Central memory CD8-positive, alpha-beta T cell (primary cell): Measurements from ENCODE around the gene HNF1B.

Experiments used
- ATAC-seq: fragments of 150-1000 bp; cut with Tn5 transposase; replicated peaks from 2 replicates; pipeline ENCODE4 v1.10.0; 2022; ENCODE audit warnings: mild to moderate bottlenecking, moderate FRiP score, moderate number of reproducible peaks; ENCODE audit not compliant: poor library complexity, severe bottlenecking; ENCODE audit errors: extremely low read depth
- DNase-seq, 2 donors: peaks; one replicate each; pipeline ENCODE4 v3.0.0; 2021; ENCODE audit warnings: low spot score in 2 of 2
- H3K27ac Mint-ChIP-seq: one replicate; pipeline ENCODE4 v1.8.0; 2022; ENCODE audit warnings: low read depth, mild to moderate bottlenecking, moderate library complexity, mixed read lengths
- H3K27me3 Mint-ChIP-seq: one replicate; pipeline ENCODE4 v1.8.0; 2022; ENCODE audit warnings: mixed read lengths
- H3K36me3 Mint-ChIP-seq: one replicate; pipeline ENCODE4 v1.8.0; 2022; ENCODE audit warnings: mild to moderate bottlenecking, moderate library complexity, mixed read lengths; ENCODE audit not compliant: insufficient read depth
- H3K4me1 Mint-ChIP-seq: one replicate; pipeline ENCODE4 v1.8.0; 2022; ENCODE audit warnings: mixed read lengths
- H3K4me3 Mint-ChIP-seq: one replicate; pipeline ENCODE4 v1.8.0; 2022; ENCODE audit warnings: mild to moderate bottlenecking, moderate library complexity, mixed read lengths
- H3K9me3 Mint-ChIP-seq: one replicate; pipeline ENCODE4 v1.8.0; 2022; ENCODE audit warnings: mixed read lengths

HNF1B gene

GRCh38 chr17:37774504-37774903 lies 29.6 kb upstream of the HNF1B start:
- Mint-ChIP-seq H3K4me3 (no peak overlapping the region), H3K27me3 (no peaks in the 10 kb centered on the region), H3K9me3 (no peaks in the 10 kb centered on the region), H3K4me1 (peaks cover 6% of the 10 kb centered on the region), H3K27ac (no peak overlapping the region), H3K36me3 (no peaks in the 10 kb centered on the region)
- ATAC-seq: peak; percentile 72
- no peak for DNase-seq

- no peak overlapping the region for H3K4me3 Mint-ChIP-seq
- DNase-seq: no peak
- no peaks in the 10 kb centered on the region for H3K9me3 Mint-ChIP-seq
- peaks cover 1% of the 10 kb centered on the region for H3K27me3 Mint-ChIP-seq
- no peak for ATAC-seq
- no peaks in the 10 kb centered on the region for H3K36me3 Mint-ChIP-seq
- peaks cover 6% of the 10 kb centered on the region for H3K4me1 Mint-ChIP-seq
- no peak overlapping the region for H3K27ac Mint-ChIP-seq
These were observed 28.1 kb upstream of the HNF1B start for GRCh38 chr17:37772982-37773381.

DNA sequence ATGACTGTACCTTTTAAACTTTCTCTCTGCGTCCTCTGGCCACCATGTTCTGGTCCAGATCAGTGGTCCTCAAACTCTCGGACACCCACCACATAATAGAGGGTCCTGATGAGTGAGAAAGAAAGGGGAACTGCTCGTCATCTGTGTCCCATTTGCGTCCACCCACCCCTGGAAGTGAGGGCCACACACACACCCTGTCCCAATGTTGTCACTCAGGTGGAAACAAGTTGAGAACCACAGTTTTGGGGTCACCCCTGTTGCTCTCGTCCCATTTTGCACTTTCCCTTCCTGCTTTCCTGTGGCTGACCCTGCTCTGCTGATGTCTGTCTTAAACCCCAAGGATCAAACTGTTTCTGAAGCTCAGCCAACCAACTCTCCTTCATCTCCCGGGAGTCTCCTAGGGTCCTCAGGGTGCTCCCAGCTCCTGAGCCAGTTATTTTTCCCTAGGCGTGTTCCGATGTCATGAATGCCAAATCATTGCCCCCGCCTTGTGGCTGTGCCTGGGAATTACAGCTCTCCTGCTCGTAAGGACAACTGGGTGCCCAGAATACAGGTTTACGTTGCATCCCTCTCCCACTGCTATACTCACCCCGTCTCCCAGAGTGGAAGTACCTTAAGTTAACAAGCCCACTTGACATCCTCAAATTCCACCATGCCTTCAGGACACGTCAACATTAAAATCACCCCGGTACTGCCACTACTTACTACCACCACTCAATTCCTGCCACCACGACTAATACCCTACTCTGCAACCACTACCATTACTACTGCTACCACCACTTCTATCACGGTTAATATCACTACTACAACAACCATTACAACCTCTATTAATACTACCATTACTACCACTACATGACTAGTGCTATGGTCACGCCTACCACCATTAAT lies 26.0 kb upstream of the HNF1B start:
- H3K9me3 Mint-ChIP-seq: no peaks in the 10 kb centered on the region
- no peak for DNase-seq

GRCh38 chr17:37769050-37769449 lies 24.2 kb upstream of the HNF1B start:
- ATAC-seq: no peak

More for the DNA sequence above, 26.0 kb upstream of the HNF1B start:
- peaks cover 14% of the 10 kb centered on the region for H3K27me3 Mint-ChIP-seq
- no peak overlapping the region for H3K4me3 Mint-ChIP-seq
- H3K4me1 Mint-ChIP-seq: peaks cover 6% of the 10 kb centered on the region
- no peak overlapping the region for H3K27ac Mint-ChIP-seq
- no peaks in the 10 kb centered on the region for H3K36me3 Mint-ChIP-seq
- ATAC-seq: no peak

DNA sequence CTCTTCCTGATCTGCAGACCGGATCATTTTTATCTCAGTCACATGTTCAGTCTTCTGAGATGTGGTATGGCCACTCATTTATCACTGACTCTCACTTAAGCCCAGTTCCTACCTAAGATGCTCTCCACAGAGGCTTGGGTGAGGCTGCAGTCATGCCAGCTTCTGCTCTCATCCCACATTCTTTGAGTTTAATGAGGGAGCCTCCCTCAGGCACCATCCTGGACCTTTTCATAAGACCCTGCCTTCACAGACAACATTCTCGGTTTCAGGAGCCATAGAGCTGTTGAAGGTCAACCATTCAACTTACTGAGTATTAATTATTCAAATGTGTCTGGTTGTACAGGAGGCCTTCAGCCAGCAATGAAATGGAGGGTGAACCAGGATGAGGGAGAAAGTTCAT lies 23.6 kb upstream of the HNF1B start:
- DNase-seq (no peak), ATAC-seq (no peak)
- Mint-ChIP-seq H3K4me1 (peaks cover 11% of the 10 kb centered on the region), H3K9me3 (no peaks in the 10 kb centered on the region), H3K36me3 (peaks cover 4% of the 10 kb centered on the region), H3K4me3 (no peak overlapping the region), H3K27ac (no peak overlapping the region), H3K27me3 (peaks cover 14% of the 10 kb centered on the region)

More at GRCh38 chr17:37769050-37769449, 24.2 kb upstream of the HNF1B start:
- peaks cover 14% of the 10 kb centered on the region for H3K27me3 Mint-ChIP-seq
- H3K36me3 Mint-ChIP-seq: peaks cover 4% of the 10 kb centered on the region
- H3K4me1 Mint-ChIP-seq: peaks cover 11% of the 10 kb centered on the region
- no peaks in the 10 kb centered on the region for H3K9me3 Mint-ChIP-seq
- no peak for DNase-seq
- no peak overlapping the region for H3K27ac Mint-ChIP-seq
- no peak overlapping the region for H3K4me3 Mint-ChIP-seq

GRCh38 chr17:37766971-37767370 lies 22.1 kb upstream of the HNF1B start:
- Mint-ChIP-seq H3K36me3 (peaks cover 4% of the 10 kb centered on the region), H3K27ac (no peak overlapping the region), H3K4me1 (peaks cover 11% of the 10 kb centered on the region), H3K4me3 (no peak overlapping the region), H3K9me3 (no peaks in the 10 kb centered on the region), H3K27me3 (peaks cover 23% of the 10 kb centered on the region)
- DNase-seq (no peak), ATAC-seq (no peak)

DNA sequence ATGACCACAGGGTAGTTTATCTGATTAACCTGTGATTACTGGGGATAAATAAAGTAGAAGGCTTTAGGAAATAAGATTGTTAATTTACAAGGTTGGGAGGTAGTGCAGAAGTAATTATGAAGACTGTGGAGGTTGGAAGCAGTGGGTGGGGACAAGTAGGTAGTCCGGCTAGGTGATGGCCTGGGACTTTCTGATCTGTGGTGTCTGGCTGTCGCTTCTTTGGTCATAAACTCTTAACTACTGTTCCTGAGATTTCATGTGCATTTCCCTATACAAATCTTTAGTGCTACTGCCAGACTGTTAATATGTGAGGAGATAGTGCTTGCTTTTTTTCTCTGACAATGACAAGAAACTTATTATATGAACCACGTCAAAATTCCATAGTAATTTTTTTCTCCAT lies 19.5 kb upstream of the HNF1B start:
- Mint-ChIP-seq H3K27ac (peak overlapping the region; percentile 2), H3K4me3 (no peak overlapping the region)
- no peak for ATAC-seq

GRCh38 chr17:37762666-37763065 lies 17.8 kb upstream of the HNF1B start:
- Mint-ChIP-seq H3K36me3 (peaks cover 4% of the 10 kb centered on the region), H3K4me3 (no peak overlapping the region), H3K27ac (no peak overlapping the region), H3K9me3 (no peaks in the 10 kb centered on the region), H3K27me3 (peaks cover 56% of the 10 kb centered on the region), H3K4me1 (peaks cover 11% of the 10 kb centered on the region)
- ATAC-seq: no peak
- DNase-seq: no peak

More for the DNA sequence above, 19.5 kb upstream of the HNF1B start:
- peaks cover 43% of the 10 kb centered on the region for H3K27me3 Mint-ChIP-seq
- no peak for DNase-seq
- no peaks in the 10 kb centered on the region for H3K9me3 Mint-ChIP-seq
- H3K36me3 Mint-ChIP-seq: peaks cover 4% of the 10 kb centered on the region
- peaks cover 11% of the 10 kb centered on the region for H3K4me1 Mint-ChIP-seq

GRCh38 chr17:37761961-37762360 lies 17.1 kb upstream of the HNF1B start:
- peaks cover 52% of the 10 kb centered on the region for H3K27me3 Mint-ChIP-seq
- H3K9me3 Mint-ChIP-seq: no peaks in the 10 kb centered on the region
- peaks cover 4% of the 10 kb centered on the region for H3K36me3 Mint-ChIP-seq
- ATAC-seq: no peak
- H3K27ac Mint-ChIP-seq: no peak overlapping the region
- H3K4me3 Mint-ChIP-seq: no peak overlapping the region
- peaks cover 11% of the 10 kb centered on the region for H3K4me1 Mint-ChIP-seq
- DNase-seq: no peak

GRCh38 chr17:37761059-37761458 lies 16.2 kb upstream of the HNF1B start:
- H3K4me1 Mint-ChIP-seq: peaks cover 11% of the 10 kb centered on the region
- no peak overlapping the region for H3K27ac Mint-ChIP-seq
- no peak for DNase-seq
- peaks cover 49% of the 10 kb centered on the region for H3K27me3 Mint-ChIP-seq
- ATAC-seq: no peak
- no peaks in the 10 kb centered on the region for H3K9me3 Mint-ChIP-seq
- no peak overlapping the region for H3K4me3 Mint-ChIP-seq
- H3K36me3 Mint-ChIP-seq: peaks cover 4% of the 10 kb centered on the region

GRCh38 chr17:37759014-37759637 lies 14.3 kb upstream of the HNF1B start:
- DNase-seq (no peak), ATAC-seq (no peak)
- Mint-ChIP-seq H3K4me3 (no peak overlapping the region), H3K36me3 (peaks cover under 1% of the 10 kb centered on the region), H3K27me3 (peaks cover 57% of the 10 kb centered on the region), H3K27ac (no peak overlapping the region), H3K4me1 (peaks cover under 1% of the 10 kb centered on the region), H3K9me3 (no peaks in the 10 kb centered on the region)

DNA sequence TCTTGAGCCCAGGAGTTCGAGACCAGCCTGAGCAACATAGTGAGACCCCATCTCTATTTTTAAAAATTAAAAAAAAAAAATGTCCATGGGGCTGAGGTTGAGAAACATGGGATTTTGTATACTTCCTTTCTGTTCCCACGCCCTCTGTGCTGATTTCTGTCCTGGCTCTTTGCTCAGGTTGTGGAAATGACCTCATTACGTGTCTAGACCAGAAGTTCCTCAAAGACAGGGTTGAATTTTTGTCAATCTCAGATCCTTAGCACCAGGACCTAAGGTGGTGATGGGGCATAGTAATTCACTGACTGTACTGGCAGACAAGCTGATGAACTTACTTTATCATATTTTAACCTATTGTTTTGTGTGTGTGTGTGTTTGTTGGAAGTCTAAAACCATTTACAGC lies 11.2 kb upstream of the HNF1B start:
- DNase-seq: no peak
- Mint-ChIP-seq H3K9me3 (no peaks in the 10 kb centered on the region), H3K36me3 (no peaks in the 10 kb centered on the region), H3K4me3 (no peak overlapping the region), H3K27ac (no peak overlapping the region), H3K27me3 (peaks cover 49% of the 10 kb centered on the region), H3K4me1 (no peaks in the 10 kb centered on the region)
- ATAC-seq: no peak

GRCh38 chr17:37755455-37755854 lies 10.6 kb upstream of the HNF1B start:
- H3K36me3 Mint-ChIP-seq: no peaks in the 10 kb centered on the region
- ATAC-seq: no peak
- H3K27ac Mint-ChIP-seq: no peak overlapping the region
- peaks cover 47% of the 10 kb centered on the region for H3K27me3 Mint-ChIP-seq
- no peak for DNase-seq
- H3K4me3 Mint-ChIP-seq: no peak overlapping the region
- H3K4me1 Mint-ChIP-seq: no peaks in the 10 kb centered on the region
- H3K9me3 Mint-ChIP-seq: no peaks in the 10 kb centered on the region
